Cardiac muscle cell (in vitro differentiated cells and primary cell): ENCODE measurements around the gene HIPK4. TPM values are rescaled to one million over a fixed set of nuclear protein-coding genes. Genes with fewer than 3 reads are reported as not detected.

Experiments used
- DNase-seq, 2 donors: peaks; one replicate each; pipeline versions ENCODE4 v3.0.0 to v3.0.0-alpha.2; 2010 to 2017; ENCODE audit warnings: low read depth in 1 of 2, low spot score in 1 of 2
- H3K27ac ChIP-seq: fragments of 200-600 bp; sonication (generic); 2 replicates; pipeline ENCODE4 v1.5.1; 2016
- H3K27me3 ChIP-seq: fragments of 200-600 bp; sonication (generic); 2 replicates; pipeline ENCODE4 v1.6.0; 2016; ENCODE audit warnings: control low read depth
- H3K36me3 ChIP-seq: fragments of 200-600 bp; sonication (generic); 2 replicates; pipeline ENCODE4 v1.5.1; 2016; ENCODE audit warnings: control low read depth
- H3K4me1 ChIP-seq: fragments of 200-600 bp; sonication (generic); 2 replicates; pipeline ENCODE4 v1.8.1; 2017; ENCODE audit warnings: low read depth, mild to moderate bottlenecking, mixed run types
- H3K4me3 ChIP-seq: fragments of 200-600 bp; sonication (generic); 2 replicates; pipeline ENCODE4 v1.5.1; 2016; ENCODE audit warnings: mild to moderate bottlenecking
- H3K9me3 ChIP-seq: fragments of 200-600 bp; sonication (generic); 2 replicates; pipeline ENCODE4 v1.5.1; 2017; ENCODE audit warnings: low read depth, mild to moderate bottlenecking, control low read depth
- polyA plus RNA-seq: library from polyadenylated mRNA; unstranded; fragments of >200 nt; fragmentation: Nextera tagmentation; extraction: Ambion mirVana; gene quantifications from 2 replicates; pipeline ENCODE4 v1.2.1, GENCODE V29; 2016
- total RNA-seq: library from RNA; depleted of rRNA; stranded (reverse); fragments of >200 nt; gene quantifications from 2 replicates; pipeline ENCODE4 v1.2.3, GENCODE V29; 2016
- TF ChIP-seq, protein P1 (sequence below): IDR thresholded peaks from 2 replicates; pipeline ENCODE4 v1.5.1; 2012; ENCODE audit warnings: low read depth, mild to moderate bottlenecking, low read length

The HIPK4 gene
- total and polyA plus RNA-seq, 2 experiments from 2014 or later, result 0.12 to 1.7 TPM

DNA sequence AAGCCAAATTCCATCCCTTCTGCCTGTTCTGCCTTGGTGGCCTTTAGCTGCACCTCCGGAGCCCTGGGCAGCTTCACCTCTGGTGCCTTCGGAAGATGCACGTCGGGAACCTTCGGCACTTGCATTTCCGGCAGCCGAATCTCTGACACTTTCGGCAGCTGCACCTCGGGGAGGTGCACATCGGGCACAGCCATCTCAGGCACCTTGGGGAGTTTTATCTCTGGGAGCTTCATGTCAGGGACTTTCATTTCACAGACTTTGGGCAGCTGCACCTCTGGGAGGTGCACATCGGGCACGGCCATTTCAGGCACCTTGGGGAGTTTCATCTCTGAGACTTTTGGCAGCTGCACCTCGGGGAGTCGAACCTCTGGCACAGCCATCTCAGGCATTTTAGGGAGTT lies 6.0 kb upstream of the HIPK4 start:
- H3K4me1 ChIP-seq, result no peaks in the 10 kb centered on the region
- no peaks in the 10 kb centered on the region for H3K27me3 ChIP-seq
- no peak overlapping the region for H3K4me3 ChIP-seq
- H3K9me3 ChIP-seq, result no peaks in the 10 kb centered on the region
- TF ChIP-seq, protein P1, sequence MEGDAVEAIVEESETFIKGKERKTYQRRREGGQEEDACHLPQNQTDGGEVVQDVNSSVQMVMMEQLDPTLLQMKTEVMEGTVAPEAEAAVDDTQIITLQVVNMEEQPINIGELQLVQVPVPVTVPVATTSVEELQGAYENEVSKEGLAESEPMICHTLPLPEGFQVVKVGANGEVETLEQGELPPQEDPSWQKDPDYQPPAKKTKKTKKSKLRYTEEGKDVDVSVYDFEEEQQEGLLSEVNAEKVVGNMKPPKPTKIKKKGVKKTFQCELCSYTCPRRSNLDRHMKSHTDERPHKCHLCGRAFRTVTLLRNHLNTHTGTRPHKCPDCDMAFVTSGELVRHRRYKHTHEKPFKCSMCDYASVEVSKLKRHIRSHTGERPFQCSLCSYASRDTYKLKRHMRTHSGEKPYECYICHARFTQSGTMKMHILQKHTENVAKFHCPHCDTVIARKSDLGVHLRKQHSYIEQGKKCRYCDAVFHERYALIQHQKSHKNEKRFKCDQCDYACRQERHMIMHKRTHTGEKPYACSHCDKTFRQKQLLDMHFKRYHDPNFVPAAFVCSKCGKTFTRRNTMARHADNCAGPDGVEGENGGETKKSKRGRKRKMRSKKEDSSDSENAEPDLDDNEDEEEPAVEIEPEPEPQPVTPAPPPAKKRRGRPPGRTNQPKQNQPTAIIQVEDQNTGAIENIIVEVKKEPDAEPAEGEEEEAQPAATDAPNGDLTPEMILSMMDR, result no peak
- DNase-seq, result no peak
- no peaks in the 10 kb centered on the region for H3K36me3 ChIP-seq
- no peak overlapping the region for H3K27ac ChIP-seq

GRCh38 chr19:40394816-40395210 lies 4.8 kb upstream of the HIPK4 start:
- DNase-seq, result no peak
- no peak overlapping the region for H3K27ac ChIP-seq
- H3K9me3 ChIP-seq, result no peaks in the 10 kb centered on the region

DNA sequence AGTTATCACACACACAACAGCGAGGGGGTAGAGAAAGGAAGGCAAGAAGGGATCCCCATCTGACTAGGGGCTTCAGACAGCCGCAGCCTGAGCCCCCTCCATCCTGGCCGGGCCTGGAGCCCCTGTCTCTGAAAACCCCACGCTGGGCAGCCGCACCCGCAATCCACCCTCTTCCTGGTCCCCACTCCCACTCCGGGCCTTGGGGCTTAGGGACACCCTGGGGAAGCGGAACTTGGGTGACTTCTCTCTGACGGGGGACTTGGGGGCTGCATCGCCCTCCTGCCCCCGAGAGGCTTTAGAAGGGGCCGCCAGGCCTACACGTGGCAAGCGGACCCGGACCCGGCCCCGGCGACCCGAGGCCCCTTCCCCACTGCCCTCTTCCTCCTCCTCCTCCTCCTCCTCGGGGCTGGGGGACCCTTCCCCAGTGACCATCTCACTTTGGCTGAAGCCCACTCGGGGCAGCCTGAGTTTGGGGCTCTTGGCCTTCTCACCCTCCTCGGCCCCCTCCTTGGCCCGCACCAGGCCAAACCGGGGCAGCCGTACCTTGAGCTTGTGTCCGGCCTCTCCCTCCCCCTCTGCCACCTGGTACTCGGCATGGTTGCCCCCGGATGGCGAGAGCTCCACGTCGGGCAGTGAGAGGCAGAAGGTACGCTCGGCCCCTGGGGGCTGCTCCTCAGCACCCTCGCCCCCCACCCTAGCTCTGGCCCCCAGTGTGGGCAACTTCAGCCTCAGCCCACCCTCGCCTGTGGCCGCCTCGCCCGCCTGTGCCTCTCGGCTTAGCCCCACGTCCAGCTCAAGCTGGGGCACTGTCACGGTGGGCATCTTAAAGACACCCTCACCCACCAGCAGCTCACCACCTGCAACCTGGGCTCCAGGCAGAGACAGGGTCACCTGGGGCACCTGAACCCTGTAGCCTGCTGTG lies 4.2 kb upstream of the HIPK4 start:
- H3K4me3 ChIP-seq, result no peak overlapping the region
- TF ChIP-seq, protein P1, result no peak
- H3K27me3 ChIP-seq, result no peaks in the 10 kb centered on the region
- no peak for DNase-seq
- no peaks in the 10 kb centered on the region for H3K4me1 ChIP-seq
- H3K27ac ChIP-seq, result no peak overlapping the region
- H3K36me3 ChIP-seq, result no peaks in the 10 kb centered on the region
- H3K9me3 ChIP-seq, result no peaks in the 10 kb centered on the region

More at GRCh38 chr19:40394816-40395210, 4.8 kb upstream of the HIPK4 start:
- Histone ChIP-seq H3K27me3 (no peaks in the 10 kb centered on the region), H3K36me3 (no peaks in the 10 kb centered on the region), H3K4me1 (no peaks in the 10 kb centered on the region), H3K4me3 (no peak overlapping the region)
- TF ChIP-seq, protein P1, result no peak

DNA sequence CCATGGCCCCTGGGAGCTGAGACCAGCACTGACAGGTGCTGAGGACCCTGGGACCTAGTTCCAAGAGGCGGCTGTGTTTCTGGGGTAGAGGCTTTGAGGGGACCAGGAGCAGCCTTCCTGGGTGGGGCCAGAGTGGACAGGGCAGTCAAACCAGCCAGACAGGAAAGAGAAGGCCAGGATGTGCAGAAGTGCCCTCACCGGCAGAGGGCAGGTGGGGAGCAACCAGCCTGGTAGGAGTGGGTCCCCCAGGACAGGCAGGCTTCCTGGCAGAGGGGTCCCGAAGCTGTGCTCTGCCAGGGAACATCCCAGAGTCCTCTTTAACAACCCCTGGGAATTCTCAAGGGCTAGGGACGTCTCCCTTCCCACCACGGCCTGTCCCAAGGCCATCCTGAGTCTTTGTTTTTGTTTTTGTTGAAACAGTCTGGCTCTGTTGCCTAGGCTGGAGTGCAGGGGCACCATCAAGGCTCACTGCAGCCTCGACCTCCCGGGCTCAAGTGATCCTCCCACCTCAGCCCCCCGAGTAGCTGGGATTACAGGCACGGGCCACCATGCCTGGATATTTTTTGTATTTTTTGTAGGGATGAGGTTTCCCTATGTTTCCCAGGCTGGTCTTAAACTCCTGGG lies 3.0 kb upstream of the HIPK4 start:
- TF ChIP-seq, protein P1, result peak; percentile 31
- DNase-seq, result no peak
- H3K9me3 ChIP-seq, result no peaks in the 10 kb centered on the region
- no peaks in the 10 kb centered on the region for H3K36me3 ChIP-seq
- H3K27ac ChIP-seq, result no peak overlapping the region
- no peaks in the 10 kb centered on the region for H3K4me1 ChIP-seq
- H3K27me3 ChIP-seq, result no peaks in the 10 kb centered on the region
- no peak overlapping the region for H3K4me3 ChIP-seq

DNA sequence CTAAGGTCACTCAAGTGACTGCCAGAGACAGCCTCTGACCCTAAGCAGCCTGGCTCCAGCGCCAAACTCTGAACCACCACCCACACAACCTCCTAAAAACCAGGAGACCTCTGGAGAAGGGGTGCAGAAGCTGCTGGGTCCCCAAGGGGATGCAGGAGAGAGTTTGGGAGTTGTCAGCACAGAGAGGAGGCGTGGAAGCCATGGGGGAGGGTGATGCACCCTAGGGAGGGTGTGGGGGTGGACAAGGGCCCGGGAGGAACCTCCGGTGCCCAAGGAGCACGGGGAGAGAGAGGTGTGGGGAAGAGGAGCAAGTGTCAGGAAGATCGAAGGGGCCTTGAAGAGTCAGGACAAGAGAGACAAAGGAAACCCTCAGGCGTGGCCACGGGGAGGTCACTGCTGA lies 2.1 kb upstream of the HIPK4 start:
- no peaks in the 10 kb centered on the region for H3K27me3 ChIP-seq
- no peak for DNase-seq
- TF ChIP-seq, protein P1, result no peak
- H3K27ac ChIP-seq, result no peak overlapping the region
- H3K36me3 ChIP-seq, result no peaks in the 10 kb centered on the region
- H3K4me3 ChIP-seq, result no peak overlapping the region
- no peaks in the 10 kb centered on the region for H3K4me1 ChIP-seq
- H3K9me3 ChIP-seq, result no peaks in the 10 kb centered on the region
